MCF 10A (cell line): Measurements from ENCODE around the gene FASN. TPM values are rescaled to one million over a fixed set of nuclear protein-coding genes. Genes with fewer than 3 reads are reported as not detected.

Experiments
- BruUV-seq: library from RNA; stranded (reverse); fragments of 400-500 nt; replicated peaks from 2 replicates; lab custom pipeline; 2021; lab: Mats Ljungman, UMichigan
- CTCF ChIA-PET: fragments of 300-600 bp; sonication (Branson Sonifier 250); formaldehyde crosslinking; extraction: SDS; loops from one replicate; lab custom pipeline; 2021; ENCODE audit warnings: antibody characterized with exemption, inconsistent platforms; lab: Yijun Ruan, JAX
- POLR2A ChIA-PET: fragments of 300-600, 350-650 bp; sonication (Branson Sonifier 250); formaldehyde crosslinking; extraction: SDS; loops from one replicate; lab custom pipeline; 2020; ENCODE audit warnings: antibody characterized with exemption, inconsistent platforms; lab: Yijun Ruan, JAX
- DNase-seq: peaks from one replicate; pipeline ENCODE4 v3.0.0-alpha.2; 2018; ENCODE audit not compliant: unreplicated experiment
- H3K27ac Mint-ChIP-seq: one replicate; pipeline ENCODE4 v1.8.0; 2022; ENCODE audit warnings: mild to moderate bottlenecking, low read depth, mixed read lengths; ENCODE audit not compliant: unreplicated experiment
- H3K27me3 Mint-ChIP-seq: one replicate; pipeline ENCODE4 v1.8.0; 2022; ENCODE audit warnings: mixed read lengths; ENCODE audit not compliant: insufficient read depth, unreplicated experiment
- H3K36me3 Mint-ChIP-seq: one replicate; pipeline ENCODE4 v1.8.0; 2022; ENCODE audit warnings: mild to moderate bottlenecking, moderate library complexity, mixed read lengths; ENCODE audit not compliant: insufficient read depth, unreplicated experiment
- H3K4me1 Mint-ChIP-seq: one replicate; pipeline ENCODE4 v1.8.0; 2022; ENCODE audit warnings: mixed read lengths; ENCODE audit not compliant: insufficient read depth, unreplicated experiment
- H3K4me3 Mint-ChIP-seq: one replicate; pipeline ENCODE4 v1.8.0; 2022; ENCODE audit warnings: mild to moderate bottlenecking, moderate library complexity, mixed read lengths; ENCODE audit not compliant: unreplicated experiment
- H3K9me3 Mint-ChIP-seq: one replicate; pipeline ENCODE4 v1.8.0; 2022; ENCODE audit warnings: mixed read lengths; ENCODE audit not compliant: unreplicated experiment
- CTCF ChIP-seq: fragments of 200-600 bp; IDR thresholded peaks from one replicate; pipeline ENCODE4 v1.8.0; 2022; ENCODE audit warnings: antibody characterized with exemption, mild to moderate bottlenecking; ENCODE audit not compliant: unreplicated experiment
- intact Hi-C: fragments of 100-400 bp; cut with micrococcal nuclease; formaldehyde crosslinking; loops from 2 replicates; pipeline ENCODE4 v1.14.1; 2022
- total RNA-seq: library from RNA; stranded (reverse); gene quantifications from 2 replicates; pipeline ENCODE4 v1.2.3, GENCODE V29; 2022

The FASN gene
- total RNA-seq, 1 experiment from 2014 or later, result 120 TPM

GRCh38 chr17:82028966-82029365, 69.1 kb downstream of the FASN start:
- no peak overlapping the region for H3K4me3 Mint-ChIP-seq
- TF ChIP-seq CTCF, result no peak
- H3K27ac Mint-ChIP-seq, result no peak overlapping the region
- intact Hi-C loops, result no loop called here
- H3K9me3 Mint-ChIP-seq, result no peaks in the 10 kb centered on the region
- peaks cover 5% of the 10 kb centered on the region for H3K36me3 Mint-ChIP-seq
- peaks cover 4% of the 10 kb centered on the region for H3K4me1 Mint-ChIP-seq
- DNase-seq, result no peak
- BruUV-seq, result no TSS peak
- no peaks in the 10 kb centered on the region for H3K27me3 Mint-ChIP-seq
- POLR2A ChIA-PET, result interaction anchor here (1.4 to 1.7 kb wide), 2 partner anchors 9 to 49 kb away, joined by 4 read pairs; partner anchors contain the start of gene DCXR
- CTCF ChIA-PET, result interaction anchor here (1.9 to 2.3 kb wide), 2 partner anchors 9 to 126 kb away, joined by 12 to 13 read pairs; no protein-coding TSS in a partner anchor

Other genes starting within 250 kb of the FASN start
- 894 and 1,111 TPM in 2 replicates for gene P4HB, start 237.7 kb downstream of the FASN start, total RNA-seq
- 271 and 324 TPM in 2 replicates for gene ARHGDIA, start 226.9 kb downstream of the FASN start, total RNA-seq
- gene ALYREF, start 206.7 kb downstream of the FASN start, total RNA-seq, result 114 and 115 TPM in 2 replicates
- gene ANAPC11, start 206.5 kb downstream of the FASN start, total RNA-seq, result 144 and 151 TPM in 2 replicates
- gene NPB, start 196.0 kb downstream of the FASN start, total RNA-seq, result 0.28 TPM in 1 of 2 replicates, not detected in the other
- 26.5 and 26.8 TPM in 2 replicates for gene PCYT2, start 186.8 kb downstream of the FASN start, total RNA-seq
- 36.6 and 44.8 TPM in 2 replicates for gene SIRT7, start 180.1 kb downstream of the FASN start, total RNA-seq
- 38.1 and 48.9 TPM in 2 replicates for gene MAFG, start 170.5 kb downstream of the FASN start, total RNA-seq
- gene PYCR1, start 160.9 kb downstream of the FASN start, total RNA-seq, result 151 and 154 TPM in 2 replicates
- not detected in 2 replicates for gene MYADML2, start 151.0 kb downstream of the FASN start, total RNA-seq
- gene NOTUM, start 137.0 kb downstream of the FASN start, total RNA-seq, result not detected in 2 replicates
- 24.9 and 29.7 TPM in 2 replicates for gene ASPSCR1, start 120.6 kb downstream of the FASN start, total RNA-seq
- gene CENPX, start 75.4 kb downstream of the FASN start, total RNA-seq, result 27.6 and 35.6 TPM in 2 replicates
- 2.6 and 3.4 TPM in 2 replicates for gene LRRC45, start 74.9 kb downstream of the FASN start, total RNA-seq
- 7.1 and 9.7 TPM in 2 replicates for gene RAC3, start 66.6 kb downstream of the FASN start, total RNA-seq
- 77.9 and 111 TPM in 2 replicates for gene DCXR, start 60.5 kb downstream of the FASN start, total RNA-seq
- 37.9 and 38.0 TPM in 2 replicates for gene RFNG, start 46.4 kb downstream of the FASN start, total RNA-seq
- 96.6 and 100 TPM in 2 replicates for gene GPS1, start 46.3 kb downstream of the FASN start, total RNA-seq
- 116 and 123 TPM in 2 replicates for gene DUS1L, start 32.4 kb downstream of the FASN start, total RNA-seq
- 86.8 and 87.3 TPM in 2 replicates for gene CCDC57, start 114.6 kb upstream of the FASN start, total RNA-seq
- 268 and 350 TPM in 2 replicates for gene SLC16A3, start 130.8 kb upstream of the FASN start, total RNA-seq
- gene CSNK1D, start 175.5 kb upstream of the FASN start, total RNA-seq, result 191 and 193 TPM in 2 replicates
- 0.63 and 0.71 TPM in 2 replicates for gene CD7, start 219.4 kb upstream of the FASN start, total RNA-seq
- gene SECTM1, start 235.5 kb upstream of the FASN start, total RNA-seq, result 7.5 and 13.4 TPM in 2 replicates